ENCODE measurements around the gene TNFRSF14. TPM values are rescaled to one million over a fixed set of nuclear protein-coding genes. Genes with fewer than 3 reads are reported as not detected.
A peak's percentile ranks its signal among the peaks of the same experiment; 100 is the strongest.

The TNFRSF14 gene
- polyA plus RNA-seq, 2 of the 4 experiments (the other 2 are of a cell fraction) = 0.16 to 0.25 TPM

GRCh38 chr1:2534315-2534686, 21.9 kb upstream of the TNFRSF14 start:
- ATAC-seq = no peak
- H3K27ac ChIP-seq = peak overlapping the region; percentile 69 to 85
- no peak for FAIRE-seq
- no peaks in the 10 kb centered on the region for H3K9me3 ChIP-seq
- POLR2A ChIA-PET = no interaction called here
- no peak for DNase-seq (ENCODE audit: low read depth in 1 of 2, low spot score in 1 of 2)
- H3K4me3 ChIP-seq = no peak overlapping the region
- 53% methylated on average over 3 of the region's 7 CpGs for WGBS (ENCODE audit: missing lambda C conversion rate)
- H3K4me2 ChIP-seq = peak overlapping the region; percentile 66
- no peak for TF ChIP-seq ZC3H11A (IDR thresholded peaks at IDR 0.05)
- TF ChIP-seq ATOH8 (CRISPR knock-in tag; IDR thresholded peaks at IDR 0.05; ENCODE audit: low read depth) = no peak
- no peak for TF ChIP-seq KDM1A (IDR thresholded peaks at IDR 0.05; ENCODE audit: low read depth)
- no peak for TF ChIP-seq SREBF2 (IDR thresholded peaks at IDR 0.05)
- no peak for TF ChIP-seq MAX (IDR thresholded peaks at IDR 0.05)
- TF ChIP-seq BHLHE40 (IDR thresholded peaks at IDR 0.05; ENCODE audit: low read depth, low read length) = no peak
- CTCF ChIA-PET = interaction anchor here (1.3 to 6.1 kb wide), 4 partner anchors 13 to 120 kb away, joined by 3 to 36 read pairs (median 5); no protein-coding TSS in a partner anchor
- peaks cover 28% of the 10 kb centered on the region for H3K4me1 ChIP-seq

GRCh38 chr1:2534687-2535441, 21.3 kb upstream of the TNFRSF14 start:
- FAIRE-seq = no peak
- peak overlapping the region; percentile 66 for H3K4me2 ChIP-seq
- no peak for TF ChIP-seq FOSL2 (IDR thresholded peaks at IDR 0.05)
- 0 out of 2 replicates have a peak, but pooled peaks have one; percentile 28 for TF ChIP-seq FOSL2 (CRISPR knock-in tag; IDR thresholded peaks at IDR 0.05)
- no peak for TF ChIP-seq CBX8 (IDR thresholded peaks at IDR 0.05)
- TF ChIP-seq NPAS2 (CRISPR knock-in tag; IDR thresholded peaks at IDR 0.05; ENCODE audit: borderline replicate concordance) = no peak
- 0 out of 2 replicates have a peak, but pooled peaks have one; percentile 11 for TF ChIP-seq MAX (IDR thresholded peaks at IDR 0.05)
- H3K9me3 ChIP-seq = no peaks in the 10 kb centered on the region
- H3K4me1 ChIP-seq = peaks cover 28% of the 10 kb centered on the region
- 12% methylated on average over 6 of the region's 18 CpGs for WGBS (ENCODE audit: missing lambda C conversion rate)
- peak overlapping the region; percentile 69 to 85 for H3K27ac ChIP-seq
- CTCF ChIA-PET = interaction anchor here (1.3 to 6.1 kb wide), 7 partner anchors 8 to 120 kb away, joined by 3 to 36 read pairs (median 4); partner anchors contain the start of gene PANK4
- no peak for DNase-seq (ENCODE audit: low read depth in 1 of 2, low spot score in 1 of 2)
- ATAC-seq = peak; percentile 64 to 68; a peak in 5 of 6 replicates
- H3K4me3 ChIP-seq = no peak overlapping the region
- POLR2A ChIA-PET = no interaction called here

GRCh38 chr1:2535455-2535854, 20.7 kb upstream of the TNFRSF14 start:
- H3K27ac ChIP-seq = peak overlapping the region; percentile 69 to 85
- ATAC-seq = no peak
- no peak overlapping the region for H3K4me3 ChIP-seq
- H3K4me1 ChIP-seq = peaks cover 28% of the 10 kb centered on the region
- no peak for DNase-seq (ENCODE audit: low read depth in 1 of 2, low spot score in 1 of 2)
- TF ChIP-seq HDAC2 (IDR thresholded peaks at IDR 0.05) (no peak), FOSB (CRISPR knock-in tag; IDR thresholded peaks at IDR 0.05) (no peak), CEBPB (IDR thresholded peaks at IDR 0.05) (no peak), EHMT2 (IDR thresholded peaks at IDR 0.05; ENCODE audit: low read depth) (no peak), RFX5 (IDR thresholded peaks at IDR 0.05) (no peak), HEYL (CRISPR knock-in tag; IDR thresholded peaks at IDR 0.05) (no peak), KDM5A (IDR thresholded peaks at IDR 0.05) (no peak), ZFP36 (IDR thresholded peaks at IDR 0.05; ENCODE audit: borderline replicate concordance, partially characterized antibody) (no peak), ZC3H11A (IDR thresholded peaks at IDR 0.05) (no peak), CBX8 (IDR thresholded peaks at IDR 0.05) (no peak), HOXA7 (CRISPR knock-in tag; IDR thresholded peaks at IDR 0.05) (no peak), KDM1A (IDR thresholded peaks at IDR 0.05; ENCODE audit: low read depth) (no peak), NR3C1 (IDR thresholded peaks at IDR 0.05) (no peak), CTCF (IDR thresholded peaks at IDR 0.05) (no peak), TFCP2L1 (CRISPR knock-in tag; IDR thresholded peaks at IDR 0.05) (no peak), JUNB (IDR thresholded peaks at IDR 0.05) (no peak), RARB (CRISPR knock-in tag; IDR thresholded peaks at IDR 0.05) (no peak), CBX2 (IDR thresholded peaks at IDR 0.05; ENCODE audit: borderline replicate concordance, low read depth) (no peak), FOXS1 (CRISPR knock-in tag; IDR thresholded peaks at IDR 0.05) (no peak), MAZ (IDR thresholded peaks at IDR 0.05; ENCODE audit: borderline replicate concordance, low read depth, low read length) (no peak)
- WGBS (ENCODE audit: missing lambda C conversion rate) = 97% methylated on average over 18 of the region's 27 CpGs
- CTCF ChIA-PET = interaction anchor here (1.3 to 1.8 kb wide), 5 partner anchors 8 to 121 kb away, joined by 3 to 8 read pairs (median 4); partner anchors contain the start of gene PANK4
- POLR2A ChIA-PET = no interaction called here
- H3K9me3 ChIP-seq = no peaks in the 10 kb centered on the region
- no peak for FAIRE-seq
- H3K4me2 ChIP-seq = peak overlapping the region; percentile 66

Data from A549 (cell line).